GM18867 (cell line): ENCODE results near the gene LCP2.

Experiments
- ATAC-seq: cut with Tn5 transposase; IDR thresholded peaks from one replicate; pipeline ENCODE4 v1.9.1; 2021; ENCODE audit warnings: mild to moderate bottlenecking, moderate library complexity; ENCODE audit not compliant: unreplicated experiment

Gene LCP2

GRCh38 chr5:170296935-170297588, 515 bp downstream of the LCP2 start:
- ATAC-seq, result peak; percentile 52

GRCh38 chr5:170296036-170296934, 1.3 kb downstream of the LCP2 start:
- ATAC-seq, result no peak

- ATAC-seq, result no peak
These were observed 3.0 kb downstream of the LCP2 start for GRCh38 chr5:170294556-170294955.

DNA sequence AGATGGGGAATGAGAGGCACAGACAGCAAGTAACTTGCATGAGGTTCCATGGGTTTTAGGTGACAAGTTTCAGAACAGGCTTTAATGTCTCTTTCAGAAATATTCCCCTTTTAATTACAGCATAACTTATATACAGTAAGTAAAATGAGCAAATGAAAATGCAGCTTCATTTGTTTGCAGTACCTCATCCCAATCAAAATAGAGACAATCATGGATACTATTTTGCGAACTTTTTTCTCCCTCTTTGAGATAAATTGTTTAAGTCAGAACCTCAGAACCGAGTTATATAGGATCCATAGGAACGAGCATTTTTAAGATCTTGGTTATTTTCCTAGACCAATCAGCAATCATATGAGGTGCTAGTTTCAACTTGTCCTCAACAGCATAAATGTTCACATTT, 3.5 kb downstream of the LCP2 start:
- ATAC-seq, result no peak

DNA sequence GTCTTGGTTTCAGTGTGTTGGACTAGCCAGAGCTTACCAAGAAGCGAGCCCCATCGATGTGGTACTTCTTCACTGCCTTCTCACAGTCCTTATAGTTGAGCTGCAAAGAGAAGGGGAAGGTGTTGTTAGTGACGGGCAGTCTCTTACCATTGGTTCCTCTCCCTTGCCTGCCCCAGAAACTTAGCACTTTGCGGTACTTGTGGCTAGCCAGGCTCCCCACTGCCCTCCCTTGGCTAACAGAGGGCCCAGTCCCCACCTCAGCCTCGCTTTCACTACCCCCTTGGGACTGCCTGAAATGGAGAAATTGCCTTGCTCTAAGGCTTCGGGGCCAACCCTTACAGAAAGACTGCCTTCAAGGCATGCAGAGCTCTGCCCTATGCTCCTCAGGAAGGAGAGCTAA, 4.3 kb downstream of the LCP2 start:
- ATAC-seq, result peak; percentile 91

DNA sequence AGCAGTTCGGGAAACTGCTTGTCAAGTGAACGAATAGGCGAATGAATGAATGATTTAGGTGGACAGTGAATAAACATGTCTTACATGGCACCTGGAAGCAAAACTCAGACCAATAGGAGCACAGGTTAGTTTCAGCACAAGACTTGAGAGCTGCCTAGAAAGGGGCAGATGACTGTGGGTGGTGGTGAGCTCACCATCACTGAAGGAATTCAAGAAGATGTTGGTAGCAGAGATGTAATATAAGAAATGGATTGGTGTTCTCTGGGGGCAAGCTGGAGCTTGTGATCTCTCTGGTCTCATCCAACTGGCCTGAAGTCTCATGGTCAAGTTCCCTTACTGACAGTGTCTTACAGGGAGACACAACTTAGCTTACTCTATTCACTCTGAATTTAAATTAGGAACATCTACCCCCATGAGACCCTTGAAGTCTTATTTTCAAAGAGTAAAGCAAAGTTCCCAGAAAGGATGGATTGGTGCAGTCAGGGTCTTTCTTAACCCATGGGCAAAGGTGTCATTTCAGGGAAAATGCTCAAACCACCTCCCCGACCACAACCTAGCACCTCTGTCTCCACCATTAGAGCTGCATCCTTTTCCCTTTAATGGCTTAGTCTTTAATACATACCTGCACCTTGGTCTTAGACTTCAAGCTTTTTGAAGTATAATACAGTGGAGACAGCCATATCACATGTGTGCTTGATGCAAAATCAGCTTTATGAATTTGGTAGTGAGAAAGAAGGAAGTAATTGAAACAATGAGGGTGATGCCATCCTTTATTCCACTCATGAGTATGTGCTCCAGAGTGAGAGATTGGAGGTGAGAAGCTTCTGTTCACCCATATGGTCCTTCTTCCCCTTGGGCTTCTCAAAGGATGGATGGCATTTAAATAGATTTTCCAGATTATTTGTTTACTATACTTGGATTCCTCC, 5.1 kb downstream of the LCP2 start:
- ATAC-seq, result no peak

DNA sequence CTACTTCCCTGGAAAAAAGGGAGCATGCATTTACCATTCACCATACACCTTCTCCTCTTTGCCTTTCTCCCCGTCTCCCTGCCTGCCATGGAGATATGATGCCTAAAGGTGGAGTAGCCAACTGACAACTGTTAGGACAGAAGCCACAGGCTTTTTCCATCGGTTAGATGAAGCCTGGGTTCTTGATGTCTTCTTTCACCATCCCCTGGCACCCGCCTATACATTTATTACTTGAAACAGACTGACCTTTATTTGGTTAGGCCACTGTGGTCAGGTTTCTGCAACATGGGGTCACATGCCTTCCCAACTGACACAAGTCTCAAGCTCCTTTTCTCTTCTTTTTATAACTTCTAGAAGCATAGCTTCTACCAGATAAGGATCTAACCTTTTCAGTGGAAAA, 7.1 kb downstream of the LCP2 start:
- ATAC-seq, result no peak

GRCh38 chr5:170289764-170290163, 7.8 kb downstream of the LCP2 start:
- ATAC-seq, result no peak

DNA sequence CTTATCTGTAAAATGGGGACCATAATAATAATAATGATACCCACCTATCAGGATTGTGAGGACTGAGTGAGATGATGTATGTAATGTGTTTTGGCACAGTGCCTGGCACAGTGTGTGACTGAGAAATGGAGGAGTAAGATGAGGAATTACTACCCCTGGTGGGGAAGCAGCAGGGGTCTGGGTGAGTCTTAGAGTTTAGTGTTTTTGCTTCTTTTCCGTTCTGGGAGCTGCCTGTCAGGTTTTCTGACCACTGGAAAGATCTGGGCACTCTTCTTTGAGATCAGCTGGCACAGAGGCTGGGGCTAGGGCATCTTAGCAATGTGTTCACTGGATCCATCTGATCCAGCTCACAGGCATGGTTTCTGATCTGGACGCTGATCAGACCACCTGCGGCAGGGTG, 8.5 kb downstream of the LCP2 start:
- ATAC-seq, result no peak

GRCh38 chr5:170288551-170288950, 9.0 kb downstream of the LCP2 start:
- no peak for ATAC-seq

DNA sequence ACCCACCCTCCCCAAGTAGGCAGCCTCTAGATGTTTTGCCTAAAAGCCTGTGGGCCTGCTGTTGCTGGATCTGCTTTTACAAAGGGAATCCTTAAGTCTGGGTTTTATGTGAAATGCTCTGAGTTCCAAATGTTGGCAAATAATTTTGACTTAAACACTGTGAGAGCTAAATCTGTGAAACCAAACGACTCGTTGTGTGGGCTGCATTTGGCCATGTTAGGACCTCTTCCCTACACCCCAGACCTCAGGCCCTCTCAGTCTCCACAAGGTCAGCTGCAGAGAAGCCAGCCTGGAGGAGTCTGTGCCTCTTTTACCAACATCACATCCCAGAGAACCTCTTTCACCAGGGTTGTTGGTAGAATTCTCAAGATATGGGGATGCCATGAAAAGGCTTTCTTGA, 9.4 kb downstream of the LCP2 start:
- no peak for ATAC-seq

DNA sequence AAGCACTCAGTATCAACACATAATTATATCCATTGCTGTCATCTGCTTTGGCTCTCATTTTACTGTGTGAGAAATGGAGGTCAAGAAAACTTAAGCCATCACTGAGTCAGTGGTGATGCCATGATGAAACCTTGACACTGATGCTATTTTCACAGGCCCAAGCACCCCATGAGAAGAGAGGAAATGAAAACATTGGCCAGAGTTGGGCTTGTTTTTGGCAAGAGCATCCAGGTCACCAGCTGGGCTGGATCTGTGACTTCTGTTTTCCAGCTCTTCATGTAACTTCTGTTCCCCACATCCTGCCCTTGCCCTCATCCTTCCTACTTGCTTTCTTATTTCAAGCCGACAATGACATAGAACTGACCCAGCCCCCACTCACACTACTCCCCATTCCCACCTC, 10.0 kb downstream of the LCP2 start:
- no peak for ATAC-seq

- ATAC-seq, result no peak
These were observed 11.1 kb downstream of the LCP2 start for GRCh38 chr5:170286386-170286925.

GRCh38 chr5:170285181-170285580, 12.4 kb downstream of the LCP2 start:
- no peak for ATAC-seq

- ATAC-seq, result no peak
These were observed 13.3 kb downstream of the LCP2 start for GRCh38 chr5:170284231-170284630.

DNA sequence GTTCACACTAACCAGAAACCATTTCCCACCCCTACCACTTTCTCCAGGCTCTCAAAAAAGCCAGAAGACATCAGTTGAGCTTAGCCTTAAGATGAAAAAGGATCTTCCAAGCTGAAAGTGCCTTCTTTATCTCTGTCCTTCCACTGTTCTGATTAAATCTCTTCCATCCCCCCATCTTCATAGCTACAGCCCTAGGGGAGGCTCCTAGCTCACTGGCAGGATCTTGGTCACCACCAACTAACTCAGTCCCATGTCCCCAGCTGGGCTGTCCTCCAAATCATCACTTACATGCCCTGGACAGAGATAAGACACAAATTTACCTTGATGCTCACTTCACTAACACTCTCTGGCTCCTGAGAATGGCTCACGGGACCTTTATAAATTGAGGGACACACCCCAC, 14.3 kb downstream of the LCP2 start:
- no peak for ATAC-seq

DNA sequence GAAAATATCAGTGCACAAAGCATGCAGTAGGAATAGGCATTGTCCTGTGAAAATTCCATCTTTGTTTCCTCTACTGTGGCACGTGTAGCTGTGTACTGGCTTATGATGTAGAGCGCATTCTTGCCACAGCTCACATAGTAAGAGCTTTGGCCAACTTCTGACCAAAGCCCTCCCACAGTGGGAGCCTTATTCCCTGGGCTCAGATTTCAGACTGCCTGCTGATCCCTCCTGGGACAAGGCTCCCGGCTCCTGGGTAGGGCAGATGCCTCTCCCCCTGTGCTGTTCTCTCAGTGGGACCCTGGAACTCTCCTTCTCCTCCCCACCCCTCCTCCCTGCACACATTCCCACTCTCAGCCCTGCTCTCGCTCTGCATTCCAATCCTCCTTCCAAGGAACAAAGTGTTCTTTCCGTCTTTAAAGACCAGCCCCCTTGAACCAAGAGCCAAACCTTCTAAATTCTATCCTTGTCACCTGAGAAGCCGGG, 17.5 kb downstream of the LCP2 start:
- no peak for ATAC-seq

DNA sequence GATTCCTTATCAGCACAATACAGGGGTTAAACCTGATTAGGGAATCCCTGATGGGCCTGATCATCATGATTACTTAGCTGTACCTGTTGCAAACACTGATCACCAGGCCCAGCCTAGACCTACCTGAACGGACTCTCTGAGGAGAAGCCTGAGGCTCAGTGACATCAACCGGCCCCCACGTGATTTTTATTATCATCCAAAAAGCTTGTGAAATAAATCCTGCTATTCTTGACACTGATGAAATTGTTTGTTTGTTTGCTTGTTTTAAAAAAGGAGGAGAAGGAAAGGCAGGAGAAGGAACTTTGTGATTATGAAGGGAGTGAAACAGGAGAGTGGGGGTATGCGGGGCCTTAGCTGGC, 18.1 kb downstream of the LCP2 start:
- no peak for ATAC-seq

DNA sequence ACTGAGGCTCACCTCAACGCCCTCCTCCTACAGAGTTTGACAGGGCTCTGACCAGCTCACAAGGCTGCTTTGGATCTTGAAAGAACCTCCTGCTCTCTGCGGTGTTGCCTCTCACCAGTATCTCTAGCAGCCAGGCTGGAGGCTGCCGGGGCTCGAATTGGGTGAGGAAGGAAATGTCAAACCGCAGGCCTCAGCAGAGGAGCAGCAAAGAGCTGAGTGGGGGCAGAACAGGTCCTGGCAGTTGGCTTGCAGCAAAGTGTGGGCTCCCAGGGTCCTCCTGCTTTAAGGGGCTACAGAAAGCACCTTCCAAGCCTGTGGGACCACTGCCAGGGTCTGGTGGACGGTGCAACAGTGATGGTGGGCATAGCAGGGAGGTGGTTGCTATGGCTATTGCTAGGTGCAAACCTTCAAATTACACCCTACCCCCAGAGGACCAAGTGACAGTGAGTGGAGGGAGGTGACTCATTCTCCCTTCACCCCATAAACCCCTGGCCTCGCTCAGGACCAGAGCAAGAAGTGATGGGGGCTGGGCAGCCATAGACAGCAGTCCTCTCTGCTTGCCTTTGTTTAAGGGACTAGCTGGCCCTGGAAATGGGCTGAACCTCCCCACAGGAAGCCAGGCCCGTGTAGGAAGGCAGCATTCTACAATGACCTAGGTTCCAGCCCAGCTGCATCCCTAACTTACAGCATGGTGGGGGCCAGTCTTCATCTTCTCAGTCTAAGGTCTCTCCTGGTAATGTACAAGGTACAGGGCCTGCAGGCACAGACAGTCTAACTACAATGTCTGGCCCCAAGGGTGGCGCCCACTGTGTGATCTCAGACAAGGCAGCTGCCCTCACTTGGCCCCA, 18.7 kb downstream of the LCP2 start:
- ATAC-seq, result peak; percentile 88

DNA sequence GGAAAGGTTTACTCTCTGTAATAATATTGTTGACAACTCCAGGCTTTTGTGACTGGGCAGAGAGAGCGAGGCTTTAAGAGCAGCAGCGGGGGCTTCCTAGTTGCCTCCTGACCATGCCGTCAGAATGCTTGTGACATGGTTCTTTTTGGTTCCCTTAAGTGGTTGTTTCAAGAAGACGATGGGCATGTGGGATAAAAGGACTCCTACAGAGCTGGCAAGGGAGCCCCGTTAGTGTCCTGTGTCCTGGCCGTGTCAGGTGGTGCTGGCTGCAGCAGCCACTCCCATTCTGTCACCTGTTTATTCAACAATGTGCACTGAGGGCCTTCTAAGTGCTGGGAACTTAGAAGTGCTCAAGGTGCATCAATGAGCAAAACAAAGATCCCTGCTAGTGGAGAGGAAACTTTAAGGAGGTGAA, 19.7 kb downstream of the LCP2 start:
- no peak for ATAC-seq
